Measurements from ENCODE around the gene KLHL7. TPM values are rescaled to one million over a fixed set of nuclear protein-coding genes. Genes with fewer than 3 reads are reported as not detected.

Gene KLHL7
- total RNA-seq, 1 experiment from 2014 or later: 20.6 TPM

GRCh38 chr7:23208316-23208715 is 102.7 kb downstream of the KLHL7 start:
- RAD21 ChIA-PET (ENCODE audit: low non-redundant PET in 1 of 2, low total read pairs in 2 of 2, uncharacterized antibody in 2 of 2, unreplicated experiment in 2 of 2): no interaction called here

More at GRCh38 chr7:23208316-23208715, 102.7 kb downstream of the KLHL7 start:
- no peaks in the 10 kb centered on the region for H3K9me2 ChIP-seq (ENCODE audit: insufficient read depth)
- intact Hi-C loops (cut with micrococcal nuclease): no loop called here
- no peaks in the 10 kb centered on the region for H3K9me3 ChIP-seq (ENCODE audit: control insufficient read depth in 1 of 2, insufficient read depth in 1 of 2, low read depth in 1 of 2, low read length in 2 of 2)
- no peak overlapping the region for H3K4me2 ChIP-seq (ENCODE audit: low read length)
- H4K20me1 ChIP-seq (ENCODE audit: insufficient read depth): no peaks in the 10 kb centered on the region
- H3K9ac ChIP-seq (ENCODE audit: low read length): no peak overlapping the region
- H3K4me3 ChIP-seq (replicated peaks in 1 of 2; ENCODE audit: low read depth in 1 of 2, low read length in 2 of 2): no peak overlapping the region
- TF ChIP-seq CBX3 (IDR thresholded peaks at IDR 0.05; ENCODE audit: low read depth) (no peak), ZFX (IDR thresholded peaks at IDR 0.05) (no peak), ZNF274 (IDR thresholded peaks at IDR 0.05; ENCODE audit: low read depth, low read length) (no peak), REST (IDR thresholded peaks at IDR 0.05; ENCODE audit: low read depth) (no peak), JUND (IDR thresholded peaks at IDR 0.05) (no peak)
- no peak overlapping the region for H3K27ac ChIP-seq (ENCODE audit: low read depth, low read length)
- no peaks in the 10 kb centered on the region for H3K4me1 ChIP-seq (ENCODE audit: control insufficient read depth in 1 of 2, insufficient read depth in 2 of 2, low read length in 2 of 2)
- CTCF ChIA-PET: no interaction called here
- no peaks in the 10 kb centered on the region for H3K36me3 ChIP-seq (ENCODE audit: control insufficient read depth in 1 of 2, insufficient read depth in 2 of 2, low read length in 2 of 2)
- no peaks in the 10 kb centered on the region for H3K79me2 ChIP-seq (ENCODE audit: insufficient read depth, low read length)
- H2AFZ ChIP-seq (ENCODE audit: low read depth, low read length, poor library complexity, severe bottlenecking): no peak overlapping the region
- ATAC-seq: no peak
- DNase-seq (ENCODE audit: low read depth, low spot score): no peak
- BruUV-seq (replicated peaks): no TSS peak
- H3K27me3 ChIP-seq (ENCODE audit: insufficient read depth, low read length): no peaks in the 10 kb centered on the region
- POLR2A ChIA-PET: no interaction called here

Data from HCT116 (cell line).